ENCODE data around the gene ACE. TPM values are rescaled to one million over a fixed set of nuclear protein-coding genes. Genes with fewer than 3 reads are reported as not detected.

Gene ACE
- total RNA-seq, 4 donors from 2014 or later: 7.5 to 35.3 (median 14.1) TPM

- 68 to 71% methylated on average over 7 of the region's 7 CpGs for WGBS, 2 donors
- DNase-seq (ENCODE audit: low spot score in 2 of 2): no peak
- peak overlapping the region; percentile 71 to 93 (median 92) for H3K27ac ChIP-seq
- TF ChIP-seq, protein P1, sequence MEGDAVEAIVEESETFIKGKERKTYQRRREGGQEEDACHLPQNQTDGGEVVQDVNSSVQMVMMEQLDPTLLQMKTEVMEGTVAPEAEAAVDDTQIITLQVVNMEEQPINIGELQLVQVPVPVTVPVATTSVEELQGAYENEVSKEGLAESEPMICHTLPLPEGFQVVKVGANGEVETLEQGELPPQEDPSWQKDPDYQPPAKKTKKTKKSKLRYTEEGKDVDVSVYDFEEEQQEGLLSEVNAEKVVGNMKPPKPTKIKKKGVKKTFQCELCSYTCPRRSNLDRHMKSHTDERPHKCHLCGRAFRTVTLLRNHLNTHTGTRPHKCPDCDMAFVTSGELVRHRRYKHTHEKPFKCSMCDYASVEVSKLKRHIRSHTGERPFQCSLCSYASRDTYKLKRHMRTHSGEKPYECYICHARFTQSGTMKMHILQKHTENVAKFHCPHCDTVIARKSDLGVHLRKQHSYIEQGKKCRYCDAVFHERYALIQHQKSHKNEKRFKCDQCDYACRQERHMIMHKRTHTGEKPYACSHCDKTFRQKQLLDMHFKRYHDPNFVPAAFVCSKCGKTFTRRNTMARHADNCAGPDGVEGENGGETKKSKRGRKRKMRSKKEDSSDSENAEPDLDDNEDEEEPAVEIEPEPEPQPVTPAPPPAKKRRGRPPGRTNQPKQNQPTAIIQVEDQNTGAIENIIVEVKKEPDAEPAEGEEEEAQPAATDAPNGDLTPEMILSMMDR (IDR thresholded peaks at IDR 0.05): no peak
- TF ChIP-seq EP300 (IDR thresholded peaks at IDR 0.05): no peak
- TF ChIP-seq POLR2A (IDR thresholded peaks at IDR 0.05): no peak
- peaks cover 0 to 46% (median 27%) of the 10 kb centered on the region in 4 donors for H3K4me1 ChIP-seq
- H3K36me3 ChIP-seq: no peaks in the 10 kb centered on the region
- peak overlapping the region in 2 of 4 donors; percentile 81 to 84 for H3K4me3 ChIP-seq
- no peaks in the 10 kb centered on the region for H3K27me3 ChIP-seq
- no peaks in the 10 kb centered on the region for H3K9me3 ChIP-seq
Measured at GRCh38 chr17:63445065-63445464, 31.8 kb upstream of the ACE start.

- TF ChIP-seq, protein P1 (IDR thresholded peaks at IDR 0.05): no peak
- no peak for TF ChIP-seq EP300 (IDR thresholded peaks at IDR 0.05)
- no peak for TF ChIP-seq POLR2A (IDR thresholded peaks at IDR 0.05)
- H3K27me3 ChIP-seq: no peaks in the 10 kb centered on the region
- H3K36me3 ChIP-seq: no peaks in the 10 kb centered on the region
- no peaks in the 10 kb centered on the region for H3K9me3 ChIP-seq
- H3K4me3 ChIP-seq: peak overlapping the region; percentile 68 to 92 (median 82)
- peak overlapping the region; percentile 71 to 93 (median 92) for H3K27ac ChIP-seq
- DNase-seq (ENCODE audit: low spot score in 2 of 2): no peak
- 6 to 7% methylated on average over 16 to 23 of the region's 24 CpGs for WGBS, 2 donors
- peaks cover 0 to 41% (median 22%) of the 10 kb centered on the region in 4 donors for H3K4me1 ChIP-seq
Measured at GRCh38 chr17:63445571-63445953, 31.3 kb upstream of the ACE start.

- Histone ChIP-seq H3K36me3 (no peaks in the 10 kb centered on the region), H3K9me3 (no peaks in the 10 kb centered on the region), H3K27ac (peak within 1 kb of the TSS; percentile 71 to 93 (median 92)), H3K4me3 (peak within 1 kb of the TSS; percentile 68 to 92 (median 82)), H3K27me3 (no peaks in the 10 kb centered on the region), H3K4me1 (peaks cover 0 to 35% (median 22%) of the 10 kb centered on the region in 4 donors)
- WGBS, 2 donors: 0% methylated on average over 34 to 42 of the region's 99 CpGs
- TF ChIP-seq EP300 (IDR thresholded peaks at IDR 0.05): no peak
- TF ChIP-seq, protein P1 (IDR thresholded peaks at IDR 0.05): peak; percentile 43 to 67 (median 64)
- TF ChIP-seq POLR2A (IDR thresholded peaks at IDR 0.05): peak; percentile 46 to 58
- peak; percentile 54 to 58 for DNase-seq (ENCODE audit: low spot score in 2 of 2)
Measured at GRCh38 chr17:63445954-63446752, 30.7 kb upstream of the ACE start, which contains the start of gene CYB561. Gene CYB561, minus strand, starts transcription at chr17:63446306. Its CDS starts 8,759 bp downstream, at chr17:63437547.

GRCh38 chr17:63446753-63447470 lies 29.9 kb upstream of the ACE start:
- Histone ChIP-seq H3K4me3 (peak overlapping the region; percentile 68 to 92 (median 82)), H3K9me3 (no peaks in the 10 kb centered on the region), H3K27ac (peak overlapping the region; percentile 71 to 93 (median 92)), H3K36me3 (no peaks in the 10 kb centered on the region), H3K4me1 (peaks cover 0 to 35% (median 22%) of the 10 kb centered on the region in 4 donors), H3K27me3 (no peaks in the 10 kb centered on the region)
- 20% methylated on average over 29 to 34 of the region's 44 CpGs for whole genome bisulfite sequencing, 2 donors
- DNase-seq (ENCODE audit: low spot score in 2 of 2): peak; percentile 41 to 50
- TF ChIP-seq EP300 (IDR thresholded peaks at IDR 0.05): no peak
- no peak for TF ChIP-seq POLR2A (IDR thresholded peaks at IDR 0.05)
- TF ChIP-seq, protein P1 (IDR thresholded peaks at IDR 0.05): peak in 2 of 5 experiments; percentile 20 to 21
